Keratinocyte (primary cell): ENCODE measurements around the gene EXT2. TPM values are rescaled to one million over a fixed set of nuclear protein-coding genes. Genes with fewer than 3 reads are reported as not detected.

Experiments used
- DNase-seq: peaks from one replicate; pipeline ENCODE4 v3.0.0-alpha.2; 2011; ENCODE audit warnings: low read depth, missing footprints, low spot score
- FAIRE-seq: peaks from 2 replicates; lab custom pipeline; 2011; peaks lifted over from hg19 to GRCh38; lab: Jason Lieb, UNC
- H2AFZ ChIP-seq: 2 replicates; pipeline ENCODE4 v1.6.0; 2012; ENCODE audit warnings: low read length, control low read depth, inconsistent platforms; ENCODE audit not compliant: control insufficient read depth
- H3K27ac ChIP-seq: 2 replicates; pipeline ENCODE4 v1.5.1; 2011; ENCODE audit warnings: low read length; ENCODE audit not compliant: control insufficient read depth, insufficient read depth
- H3K27me3 ChIP-seq: 3 replicates; pipeline ENCODE4 v1.6.0; 2011; ENCODE audit warnings: low read length; ENCODE audit not compliant: control insufficient read depth, insufficient read depth; ENCODE audit errors: extremely low read depth
- H3K36me3 ChIP-seq, 2 experiments: 2 replicates in 1 of 2; 3 replicates in 1 of 2; pipeline ENCODE4 v1.5.1; 2011; ENCODE audit warnings: low read length in 2 of 2, mild to moderate bottlenecking in 1 of 2; ENCODE audit not compliant: control insufficient read depth in 2 of 2, insufficient read depth in 2 of 2; ENCODE audit errors: extremely low read depth in 1 of 2
- H3K4me1 ChIP-seq: 3 replicates; pipeline ENCODE4 v1.5.1; 2011; ENCODE audit warnings: low read length; ENCODE audit not compliant: control insufficient read depth, insufficient read depth; ENCODE audit errors: extremely low read depth
- H3K4me2 ChIP-seq: 3 replicates; pipeline ENCODE4 v1.6.0; 2011; ENCODE audit warnings: low read depth, low read length; ENCODE audit not compliant: control insufficient read depth, insufficient read depth; ENCODE audit errors: extremely low read depth
- H3K4me3 ChIP-seq, 3 experiments: fragments of 200-600 bp in 1 of 3; sonication (generic) in 1 of 3; 2 replicates in 2 of 3; 3 replicates in 1 of 3; pipeline ENCODE4 v1.5.1; 2011 to 2016; ENCODE audit warnings: low read length in 3 of 3, mild to moderate bottlenecking in 3 of 3, control low read depth in 2 of 3, inconsistent platforms in 1 of 3, low read depth in 1 of 3, mixed read lengths in 1 of 3, mixed run types in 1 of 3, moderate library complexity in 1 of 3; ENCODE audit not compliant: control insufficient read depth in 2 of 3, insufficient read depth in 2 of 3; ENCODE audit errors: extremely low read depth in 1 of 3
- H3K79me2 ChIP-seq: 2 replicates; pipeline ENCODE4 v1.6.0; 2012; ENCODE audit warnings: low read length; ENCODE audit not compliant: control insufficient read depth, insufficient read depth
- H3K9ac ChIP-seq: 3 replicates; pipeline ENCODE4 v1.6.0; 2011; ENCODE audit warnings: low read length; ENCODE audit not compliant: control insufficient read depth, insufficient read depth; ENCODE audit errors: extremely low read depth
- H3K9me1 ChIP-seq: 3 replicates; pipeline ENCODE4 v1.6.0; 2011; ENCODE audit warnings: low read length; ENCODE audit not compliant: control insufficient read depth, insufficient read depth; ENCODE audit errors: extremely low read depth
- H3K9me3 ChIP-seq: 2 replicates; pipeline ENCODE4 v1.5.1; 2012; ENCODE audit warnings: low read depth, low read length; ENCODE audit not compliant: control insufficient read depth
- H4K20me1 ChIP-seq: 3 replicates; pipeline ENCODE4 v1.6.0; 2011; ENCODE audit warnings: low read length; ENCODE audit not compliant: control insufficient read depth, insufficient read depth; ENCODE audit errors: extremely low read depth
- CTCF ChIP-seq, 3 experiments: IDR thresholded peaks in 1 of 3; conservative IDR thresholded peaks in 1 of 3; optimal IDR thresholded peaks in 1 of 3; 2 replicates in 2 of 3; 3 replicates in 1 of 3; pipeline versions ENCODE3 to v1.5.1; 2011; ENCODE audit warnings: low read length in 3 of 3, mild to moderate bottlenecking in 3 of 3, moderate library complexity in 2 of 3, control low read depth in 1 of 3, inconsistent platforms in 1 of 3; ENCODE audit not compliant: insufficient read depth in 2 of 3; ENCODE audit errors: extremely low read depth in 1 of 3
- EZH2 ChIP-seq: IDR thresholded peaks from one replicate; pipeline ENCODE4 v1.6.1; 2012; ENCODE audit warnings: inconsistent platforms, mild to moderate bottlenecking, low read length, moderate library complexity
- dilution Hi-C: fragments of 300-500 bp; cut with MboI; formaldehyde crosslinking; loops from one replicate; pipeline ENCODE4 v1.7.0; 2020; ENCODE audit warnings: low sequenced_read_pairs; ENCODE audit not compliant: extremely low pct_ligation_motif_present
- polyA plus RNA-seq, 5 experiments: library from polyadenylated mRNA; depleted of rRNA in 3 of 5; stranded (reverse) in 3 of 5; stranded (forward) in 1 of 5; unstranded in 1 of 5; fragments of >200 nt; gene quantifications; 1 replicate in 1 of 5; 2 replicates in 3 of 5; 3 replicates in 1 of 5; pipeline versions ENCODE4 v1.2.1 to v1.2.3, GENCODE V29; 2011 to 2012; ENCODE audit warnings: missing spikeins in 2 of 5, low read depth in 1 of 5, low replicate concordance in 1 of 5

EXT2 gene
- polyA plus RNA-seq, 1 donor (not counting 4 experiments of a cell fraction or from before 2014, with no cell fraction given) = 148 TPM

- no peak overlapping the region for H3K9ac ChIP-seq
- FAIRE-seq (no peak), DNase-seq (no peak)
- H2AFZ ChIP-seq = no peak overlapping the region
- TF ChIP-seq CTCF (optimal IDR thresholded peaks at IDR 0.05 in 1 of 3, IDR thresholded peaks at IDR 0.05 in 1 of 3, conservative IDR thresholded peaks at IDR 0.05 in 1 of 3; ENCODE audit: extremely low read depth in 1 of 3, insufficient read depth in 2 of 3, low read length in 3 of 3) = no peak
- no peak for TF ChIP-seq EZH2
- H3K79me2 ChIP-seq = no peaks in the 10 kb centered on the region
- dilution Hi-C loops = no loop called here
- H4K20me1 ChIP-seq = no peaks in the 10 kb centered on the region
- no peaks in the 10 kb centered on the region for H3K4me1 ChIP-seq
- H3K27me3 ChIP-seq = peaks cover 2% of the 10 kb centered on the region
- H3K9me1 ChIP-seq = no peaks in the 10 kb centered on the region
- no peaks in the 10 kb centered on the region for H3K9me3 ChIP-seq
- no peak overlapping the region for H3K4me3 ChIP-seq
- H3K27ac ChIP-seq = no peak overlapping the region
- no peak overlapping the region for H3K4me2 ChIP-seq
- no peaks in the 10 kb centered on the region for H3K36me3 ChIP-seq
Measured at GRCh38 chr11:44269369-44270351, 174.2 kb downstream of the EXT2 start.

GRCh38 chr11:44270403-44271273 is 175.2 kb downstream of the EXT2 start:
- no peaks in the 10 kb centered on the region for H3K9me3 ChIP-seq
- no peak for FAIRE-seq

More at GRCh38 chr11:44270403-44271273, 175.2 kb downstream of the EXT2 start:
- no peak overlapping the region for H3K4me2 ChIP-seq
- no peaks in the 10 kb centered on the region for H3K4me1 ChIP-seq
- H2AFZ ChIP-seq = no peak overlapping the region
- no peaks in the 10 kb centered on the region for H4K20me1 ChIP-seq
- dilution Hi-C loops = no loop called here
- H3K36me3 ChIP-seq = no peaks in the 10 kb centered on the region
- H3K79me2 ChIP-seq = no peaks in the 10 kb centered on the region
- no peak overlapping the region for H3K27ac ChIP-seq
- no peak overlapping the region for H3K4me3 ChIP-seq
- peaks cover 2% of the 10 kb centered on the region for H3K27me3 ChIP-seq
- H3K9ac ChIP-seq = no peak overlapping the region
- no peak for DNase-seq
- TF ChIP-seq EZH2 (no peak), CTCF (optimal IDR thresholded peaks at IDR 0.05 in 1 of 3, IDR thresholded peaks at IDR 0.05 in 1 of 3, conservative IDR thresholded peaks at IDR 0.05 in 1 of 3; ENCODE audit: extremely low read depth in 1 of 3, insufficient read depth in 2 of 3, low read length in 3 of 3) (no peak)
- H3K9me1 ChIP-seq = no peaks in the 10 kb centered on the region
